ENCODE measurements around the gene PARVB.

DNA sequence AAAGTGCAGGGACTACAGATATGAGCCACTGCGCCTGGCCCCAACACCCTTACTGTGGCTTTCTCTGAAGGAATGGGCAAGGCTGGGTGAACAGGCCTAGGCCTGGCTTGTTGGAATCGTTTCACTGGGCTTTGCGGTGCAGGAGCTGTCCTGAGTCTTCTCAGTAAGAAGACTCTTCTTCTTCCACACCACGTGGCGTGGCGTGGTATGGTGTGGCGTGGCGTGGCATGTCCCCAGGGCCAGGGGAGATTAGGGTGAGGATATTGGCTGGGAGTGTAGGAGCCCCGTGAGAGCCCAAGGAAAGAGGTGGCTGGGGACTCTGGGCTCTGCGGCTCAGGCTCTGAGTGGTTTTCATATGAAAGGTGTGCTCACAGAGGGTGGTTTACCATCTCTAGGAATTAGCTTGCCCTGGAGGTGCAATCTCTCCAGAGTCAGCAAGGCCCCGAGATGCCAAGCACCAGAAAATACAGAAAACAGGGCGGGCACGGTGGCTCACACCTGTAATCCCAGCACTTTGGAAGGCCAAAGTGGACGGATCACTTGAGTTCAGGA is 70.7 kb downstream of the PARVB start:
- TF ChIP-seq, protein P1, sequence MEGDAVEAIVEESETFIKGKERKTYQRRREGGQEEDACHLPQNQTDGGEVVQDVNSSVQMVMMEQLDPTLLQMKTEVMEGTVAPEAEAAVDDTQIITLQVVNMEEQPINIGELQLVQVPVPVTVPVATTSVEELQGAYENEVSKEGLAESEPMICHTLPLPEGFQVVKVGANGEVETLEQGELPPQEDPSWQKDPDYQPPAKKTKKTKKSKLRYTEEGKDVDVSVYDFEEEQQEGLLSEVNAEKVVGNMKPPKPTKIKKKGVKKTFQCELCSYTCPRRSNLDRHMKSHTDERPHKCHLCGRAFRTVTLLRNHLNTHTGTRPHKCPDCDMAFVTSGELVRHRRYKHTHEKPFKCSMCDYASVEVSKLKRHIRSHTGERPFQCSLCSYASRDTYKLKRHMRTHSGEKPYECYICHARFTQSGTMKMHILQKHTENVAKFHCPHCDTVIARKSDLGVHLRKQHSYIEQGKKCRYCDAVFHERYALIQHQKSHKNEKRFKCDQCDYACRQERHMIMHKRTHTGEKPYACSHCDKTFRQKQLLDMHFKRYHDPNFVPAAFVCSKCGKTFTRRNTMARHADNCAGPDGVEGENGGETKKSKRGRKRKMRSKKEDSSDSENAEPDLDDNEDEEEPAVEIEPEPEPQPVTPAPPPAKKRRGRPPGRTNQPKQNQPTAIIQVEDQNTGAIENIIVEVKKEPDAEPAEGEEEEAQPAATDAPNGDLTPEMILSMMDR (conservative IDR thresholded peaks at IDR 0.05 in 1 of 2, IDR thresholded peaks at IDR 0.05 in 1 of 2; ENCODE audit: low read depth in 1 of 2, low read length in 2 of 2) = no peak
- TF ChIP-seq EZH2 (IDR thresholded peaks at IDR 0.05; ENCODE audit: low read length, missing control alignments) = no peak
